ENCODE measurements around the gene FRAS1.
"Not testable (repeated sequence)": the region's sequence is repeated elsewhere in the genome, so short reads cannot be mapped to it uniquely, and the experiment has no call there.

Gene FRAS1

DNA sequence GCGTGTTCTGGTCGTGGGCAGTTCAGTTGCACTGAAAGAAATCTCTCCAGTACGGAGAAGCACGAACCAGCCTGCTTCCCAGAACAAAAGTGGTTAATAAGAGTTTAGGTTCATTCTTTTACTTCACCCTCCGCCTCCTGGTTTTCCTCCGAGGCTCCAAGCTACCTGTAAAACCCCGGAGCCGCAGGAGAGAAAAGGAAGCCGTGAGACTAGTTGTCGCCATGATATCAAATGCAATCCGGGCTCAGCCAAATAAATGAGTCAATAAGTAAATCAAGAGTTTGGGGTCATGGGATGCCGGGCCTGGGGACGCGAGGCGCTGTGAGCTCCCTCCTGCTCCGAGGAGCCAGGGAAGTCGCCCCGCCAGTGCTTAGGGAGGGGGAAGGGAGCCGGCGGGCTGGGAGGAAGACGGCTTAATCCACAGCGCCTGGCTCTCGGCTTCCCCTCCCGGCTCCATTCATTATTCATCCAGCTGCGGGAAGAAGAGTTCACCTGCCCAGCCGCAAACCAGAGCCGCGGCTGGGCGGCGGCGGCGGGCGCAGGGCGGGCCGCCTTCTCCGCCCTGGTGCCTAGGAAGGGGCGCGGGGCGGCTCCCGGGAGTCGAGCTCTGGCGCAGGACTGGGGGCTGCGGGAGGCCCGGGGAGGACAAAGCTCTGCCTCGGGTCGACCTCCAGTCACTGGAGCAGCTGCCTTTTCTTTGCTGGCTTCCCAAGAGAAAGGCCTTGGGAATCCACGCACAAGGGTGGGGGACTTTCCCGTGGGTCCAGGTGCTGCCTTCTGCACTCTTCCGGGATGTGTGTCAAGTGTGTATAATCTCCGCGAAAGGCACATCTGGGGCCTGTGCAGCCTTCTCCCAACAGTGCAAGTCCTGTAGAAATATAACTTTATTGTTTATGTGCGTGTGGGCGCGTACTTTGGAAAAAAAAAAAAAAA lies 1.7 kb downstream of the FRAS1 start:
- DNase-seq, result peak in 20 of 58 donors; percentile 0 to 29 (median 6)

DNA sequence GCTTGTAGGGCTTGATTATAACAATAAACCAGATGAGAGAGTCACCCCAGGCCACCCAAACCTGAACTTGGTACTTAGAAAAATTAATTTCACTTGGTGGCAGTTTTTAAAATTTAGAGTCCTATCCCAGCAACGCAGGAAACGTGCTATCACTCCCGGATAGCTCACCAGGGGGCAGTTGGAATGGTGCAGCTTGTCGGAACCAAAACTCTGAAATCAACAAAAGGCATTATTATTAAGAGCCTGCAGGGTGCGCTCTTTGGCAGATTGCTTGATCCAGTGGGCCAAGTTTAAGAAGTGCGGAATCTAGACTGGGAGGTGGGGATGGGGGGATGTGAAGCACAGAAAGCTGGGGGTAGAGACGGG lies 2.4 kb downstream of the FRAS1 start:
- DNase-seq, result peak in 29 of 58 donors; percentile 1 to 64 (median 13)

GRCh38 chr4:78059938-78060337 lies 2.8 kb downstream of the FRAS1 start:
- no peak for DNase-seq

DNA sequence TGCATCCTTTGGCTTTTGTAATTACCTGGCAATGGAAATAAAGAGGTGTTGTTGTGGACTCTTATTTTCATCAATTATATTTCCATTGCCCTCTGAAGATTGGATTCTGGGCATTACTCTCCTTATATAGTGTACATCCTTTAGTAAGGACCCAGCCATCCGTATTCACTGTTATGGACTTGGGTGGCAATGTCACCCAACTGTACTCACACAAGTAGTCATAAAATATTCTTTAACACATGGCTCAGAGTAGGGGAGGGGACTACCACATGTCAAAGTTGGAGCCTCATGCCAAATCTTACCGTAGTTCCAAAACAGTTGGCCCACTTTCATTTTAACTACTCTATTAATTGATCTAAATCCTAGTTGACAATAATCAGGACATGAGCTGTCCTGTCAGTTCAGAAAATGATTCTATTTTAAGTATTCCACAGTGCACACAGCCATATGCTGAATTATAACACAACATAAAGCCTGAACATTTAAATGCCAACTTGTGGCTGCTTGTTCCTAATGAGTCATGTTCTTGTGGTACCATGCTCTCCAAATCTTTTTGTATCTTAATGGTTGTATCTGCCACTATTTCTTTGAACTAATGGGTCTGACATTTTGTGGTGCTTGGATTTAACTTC lies 4.9 kb downstream of the FRAS1 start:
- DNase-seq, result no peak

DNA sequence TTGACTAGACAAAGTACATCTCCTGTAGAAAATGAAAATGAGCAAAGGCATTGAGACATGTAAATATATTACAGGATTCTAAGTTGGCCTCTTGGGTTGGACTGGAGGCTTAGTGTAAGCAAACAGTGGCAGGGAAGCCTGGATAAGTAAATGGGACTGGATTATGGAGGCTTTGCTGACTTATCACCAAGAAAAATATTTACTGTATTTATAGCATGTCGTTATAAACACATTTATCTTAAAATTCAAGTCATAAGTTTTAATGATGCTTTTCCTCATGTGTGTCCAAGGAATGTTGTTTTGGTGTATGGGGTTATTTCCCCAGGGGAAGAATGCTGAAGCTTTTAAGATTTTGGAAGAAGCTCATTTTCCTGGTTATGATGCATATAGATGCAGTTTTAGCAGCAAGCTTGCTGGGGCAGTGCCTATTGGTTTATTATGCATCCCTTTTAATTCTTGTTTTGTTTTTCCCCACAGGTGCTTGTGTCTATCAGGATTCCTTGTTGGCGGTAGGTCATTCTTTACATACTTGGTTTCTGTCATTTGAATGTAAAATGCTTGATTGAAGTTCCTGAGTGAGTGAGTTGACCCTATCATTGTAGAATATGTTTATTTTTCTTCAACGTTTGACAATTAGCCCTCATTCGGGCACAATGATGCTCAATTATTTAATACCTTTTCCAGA lies 8.5 kb downstream of the FRAS1 start:
- no peak for DNase-seq

GRCh38 chr4:78068481-78068880 lies 11.4 kb downstream of the FRAS1 start:
- DNase-seq, result no peak

DNA sequence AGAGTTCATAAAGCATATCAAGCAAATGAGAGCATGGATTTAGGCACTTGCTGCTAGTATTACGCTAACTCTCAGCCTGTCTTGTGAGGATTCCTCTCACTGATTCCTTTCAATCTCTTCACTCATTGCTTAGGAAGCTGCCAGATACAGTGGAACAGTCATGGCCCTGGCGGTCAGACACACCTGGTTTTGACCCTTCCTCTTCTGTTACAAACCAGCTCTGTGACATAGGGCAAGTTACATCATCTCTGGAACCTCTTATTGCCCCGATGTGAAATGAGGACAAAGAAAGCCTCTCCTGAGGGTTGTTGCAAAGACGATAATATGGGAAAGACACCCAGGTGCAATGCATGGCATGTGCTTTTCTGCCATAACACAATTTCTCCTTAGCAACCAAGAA lies 12.2 kb downstream of the FRAS1 start:
- no peak for DNase-seq

DNA sequence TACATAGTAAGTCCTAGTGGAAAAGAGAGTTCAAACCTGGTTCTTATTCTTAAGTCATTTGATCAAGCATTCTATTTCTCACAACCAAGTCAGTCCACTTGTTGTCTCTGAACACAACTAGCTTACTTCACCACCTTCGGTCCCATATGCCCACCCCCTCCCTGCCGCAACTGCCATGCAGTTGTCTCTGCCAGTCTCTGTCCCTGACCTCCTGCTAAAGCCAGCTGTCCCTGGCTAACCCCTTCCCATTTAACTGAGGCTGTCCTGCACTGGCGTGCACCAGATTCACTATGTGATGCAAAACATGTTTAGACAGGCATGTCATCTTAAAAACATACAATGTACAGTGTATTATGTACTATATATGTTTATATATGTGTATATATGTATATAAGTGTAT lies 12.7 kb downstream of the FRAS1 start:
- no peak for DNase-seq

DNA sequence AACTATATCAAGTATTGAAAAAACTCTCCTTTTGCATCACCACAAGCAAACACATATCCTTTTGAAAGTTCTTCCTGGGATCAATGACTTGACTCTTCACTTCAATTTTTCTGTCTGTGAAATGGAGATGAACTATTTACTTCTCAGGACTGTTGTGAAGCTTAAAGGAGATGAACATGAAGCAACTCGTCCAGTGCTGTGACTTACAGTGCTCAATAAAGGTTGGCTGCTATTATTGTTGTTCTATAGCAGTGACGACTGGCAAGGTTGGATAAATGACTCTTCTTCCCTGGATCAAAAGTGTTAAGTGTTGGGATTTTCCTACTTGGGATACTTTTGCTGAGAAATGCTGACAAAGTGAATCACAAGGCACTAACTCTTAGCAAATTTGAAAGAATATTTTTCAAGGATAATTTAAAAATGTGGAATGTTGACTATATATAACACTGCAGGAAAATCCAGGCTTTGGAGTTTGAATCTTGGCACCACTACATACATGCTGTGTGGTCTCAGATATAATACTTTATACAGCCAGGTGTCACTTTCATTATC lies 13.7 kb downstream of the FRAS1 start:
- DNase-seq, result no peak

- no peak for DNase-seq
These were observed 17.6 kb downstream of the FRAS1 start for GRCh38 chr4:78074759-78075158.

DNA sequence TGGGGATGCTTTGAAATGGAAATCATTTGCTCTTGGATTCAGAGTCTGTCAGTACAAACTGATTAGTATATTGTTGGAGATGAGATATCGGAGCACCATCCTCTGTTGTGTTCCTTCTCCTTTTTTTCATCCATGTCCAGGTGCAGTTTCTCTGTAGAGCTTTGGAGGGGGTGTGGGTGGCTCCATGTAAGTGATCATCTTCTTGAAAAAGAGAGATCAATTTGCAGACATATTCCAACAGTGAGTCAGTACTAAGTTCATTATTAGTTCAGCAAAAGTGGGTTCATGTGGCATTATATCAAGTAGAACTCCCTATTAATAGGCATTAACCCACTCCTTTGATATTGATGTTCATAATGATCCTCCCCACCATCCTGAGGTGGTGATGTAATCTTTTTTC lies 18.9 kb downstream of the FRAS1 start:
- DNase-seq, result no peak

DNA sequence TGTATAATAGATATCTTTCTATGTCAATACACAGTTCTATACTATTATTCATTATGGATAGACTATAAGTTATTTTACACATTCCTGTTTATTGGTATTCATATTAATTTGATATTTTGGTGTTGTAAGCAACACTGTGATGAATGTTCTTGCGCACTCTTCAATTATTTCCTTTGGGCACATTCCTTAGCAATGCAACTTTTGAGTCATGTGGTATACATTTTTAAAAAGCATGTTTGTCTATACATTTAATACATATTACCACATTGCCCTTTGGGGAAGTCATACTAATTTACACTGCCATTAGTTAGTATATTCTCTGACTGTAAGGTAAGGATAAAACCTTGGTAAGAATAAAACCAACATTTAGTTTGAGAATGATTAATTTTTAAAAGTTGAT lies 21.0 kb downstream of the FRAS1 start:
- DNase-seq, result no peak

GRCh38 chr4:78079726-78080430 lies 22.8 kb downstream of the FRAS1 start:
- DNase-seq, result peak in 2 of 58 donors; percentile 9 to 32

- no peak for DNase-seq
These were observed 24.4 kb downstream of the FRAS1 start for GRCh38 chr4:78081541-78081940.

GRCh38 chr4:78083035-78083434 lies 25.9 kb downstream of the FRAS1 start:
- no peak for DNase-seq

- no peak for DNase-seq
These were observed 34.4 kb downstream of the FRAS1 start for GRCh38 chr4:78091534-78091933.

DNA sequence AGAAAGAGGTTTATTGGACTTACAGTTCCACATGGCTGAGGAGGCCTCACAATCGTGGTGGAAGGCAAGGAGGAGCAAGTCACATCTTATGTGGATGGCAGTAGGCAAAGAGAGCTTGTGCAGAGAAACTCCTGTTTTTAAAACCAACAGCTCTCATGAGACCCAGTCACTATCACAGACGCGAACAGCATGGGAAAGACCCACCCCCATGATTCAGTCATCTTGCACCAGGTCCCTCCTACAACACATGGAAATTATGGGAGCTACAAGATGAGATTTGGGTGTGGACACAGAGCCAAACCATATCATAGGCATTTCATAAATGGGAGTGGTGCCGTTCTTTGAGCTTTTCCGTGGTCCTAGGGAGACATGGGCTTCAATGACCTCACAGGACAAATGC lies 35.2 kb downstream of the FRAS1 start:
- DNase-seq, result not testable (repeated sequence)

DNA sequence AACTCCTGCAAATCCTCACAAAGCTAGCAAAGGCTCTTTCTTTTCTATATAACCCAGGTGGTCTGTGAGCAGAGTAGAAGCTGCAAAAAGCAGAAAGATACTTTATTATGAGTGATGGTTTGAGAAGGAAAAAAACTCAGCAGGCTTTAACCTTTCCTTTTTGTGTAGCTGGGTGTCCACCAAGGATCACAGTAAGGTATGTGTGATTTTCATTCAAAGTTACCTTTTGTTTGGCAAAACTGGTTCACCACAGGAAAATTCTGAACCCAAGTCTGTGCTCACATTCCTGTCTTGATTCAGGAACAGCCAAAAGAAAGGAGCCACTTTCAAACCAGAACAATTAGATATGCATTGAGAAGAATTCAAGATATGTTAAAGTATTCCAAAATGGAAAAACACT lies 35.7 kb downstream of the FRAS1 start:
- no peak for DNase-seq

DNA sequence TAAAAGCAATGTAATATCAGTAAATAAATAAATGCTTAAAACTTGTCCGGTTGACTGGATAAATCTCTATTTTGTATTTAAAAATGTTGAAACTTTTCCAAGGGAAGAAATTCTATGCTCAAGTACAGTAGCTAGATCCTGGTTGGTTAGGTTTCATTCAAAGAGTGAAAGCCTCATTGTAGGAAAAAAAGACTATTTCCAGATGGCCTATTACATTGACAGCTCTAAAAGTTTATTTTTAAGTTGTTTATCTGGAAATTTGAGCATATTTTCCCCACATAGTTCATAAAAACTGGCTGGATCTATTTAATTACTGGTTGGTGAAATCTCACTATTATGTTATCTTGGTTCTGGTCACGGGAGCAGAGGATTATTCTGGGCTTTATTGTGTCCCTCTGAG lies 38.0 kb downstream of the FRAS1 start:
- DNase-seq, result no peak

DNA sequence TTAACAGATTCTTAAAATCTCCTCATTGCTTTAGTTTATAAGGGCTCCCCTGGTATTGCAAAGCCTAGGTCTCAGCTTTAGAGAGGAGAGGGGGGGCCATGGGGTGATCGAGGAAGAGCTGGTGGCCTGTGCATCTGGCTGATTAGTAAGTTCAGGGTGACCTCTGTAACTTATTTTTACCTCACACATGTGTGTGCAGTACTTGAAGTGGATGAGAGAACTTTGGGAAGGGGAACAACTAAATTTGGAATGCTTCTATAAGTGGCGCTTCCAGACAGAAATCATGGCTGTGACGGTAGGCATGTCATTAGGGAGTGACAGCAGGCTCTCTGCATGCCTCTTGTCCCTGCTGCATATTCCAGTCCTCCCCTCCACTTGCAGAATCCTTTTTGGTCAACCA lies 41.9 kb downstream of the FRAS1 start:
- no peak for DNase-seq

DNA sequence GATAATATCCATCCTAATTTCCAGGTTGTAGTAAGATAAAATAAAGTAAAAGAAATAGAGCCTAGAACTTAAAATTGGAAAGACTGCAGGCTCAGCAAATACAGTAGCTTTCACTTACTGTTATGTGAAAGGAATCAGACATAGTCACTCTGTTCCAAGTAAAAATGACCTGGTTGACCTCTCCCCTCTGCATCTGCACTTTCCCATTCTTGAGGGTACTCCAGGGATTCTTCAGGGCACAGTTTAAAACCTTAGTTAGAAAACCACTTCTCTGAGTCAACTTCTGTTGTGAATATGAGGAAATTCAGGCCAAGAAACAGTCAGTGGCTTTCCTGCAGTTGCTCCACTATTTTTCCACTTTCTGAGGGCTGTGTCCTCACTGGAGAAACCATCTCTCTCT lies 42.9 kb downstream of the FRAS1 start:
- DNase-seq, result no peak
